ENCODE measurements around the gene MAGIX. TPM values are rescaled to one million over a fixed set of nuclear protein-coding genes. Genes with fewer than 3 reads are reported as not detected.

The MAGIX gene
- total RNA-seq, 1 donor from 2014 or later = 2.2 TPM

- peaks cover 8% of the 10 kb centered on the region for H3K4me1 ChIP-seq
- no peak overlapping the region for H3K4me3 ChIP-seq
- H3K9me3 ChIP-seq = no peaks in the 10 kb centered on the region
- no peak for TF ChIP-seq POLR2A (IDR thresholded peaks at IDR 0.05)
- TF ChIP-seq POLR2AphosphoS5 (IDR thresholded peaks at IDR 0.05; ENCODE audit: insufficient read depth in 1 of 2, low read depth in 1 of 2) = no peak
- TF ChIP-seq CTCF (IDR thresholded peaks at IDR 0.05) = no peak
- H3K36me3 ChIP-seq = no peaks in the 10 kb centered on the region
- no peak overlapping the region for H3K27ac ChIP-seq
- H3K27me3 ChIP-seq = no peaks in the 10 kb centered on the region
- DNase-seq (ENCODE audit: extremely low spot score in 2 of 2) = no peak
- intact Hi-C loops (cut with DNase I) = no loop called here
Measured at GRCh38 chrX:49204709-49205108, 42.2 kb downstream of the MAGIX start.

DNA sequence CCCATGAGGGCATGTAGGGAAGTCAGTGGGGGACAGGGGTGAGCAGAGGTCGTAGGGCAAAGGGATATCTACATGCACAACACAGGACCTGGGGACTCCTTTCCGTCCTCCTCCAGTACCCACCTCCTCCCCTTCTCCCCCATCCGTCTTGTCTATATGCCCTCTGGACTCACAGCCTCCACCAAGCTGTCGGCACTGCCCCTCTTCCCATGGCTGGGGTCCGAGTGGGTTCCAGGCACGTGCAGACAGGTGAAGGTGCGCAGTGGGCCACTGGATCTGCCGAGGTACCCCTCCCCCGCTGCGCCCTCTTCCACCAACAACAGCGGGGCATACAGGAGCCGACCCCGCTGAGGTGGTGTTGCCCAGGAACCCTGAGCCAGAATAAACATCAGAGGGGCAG lies 42.9 kb downstream of the MAGIX start:
- Histone ChIP-seq H3K27ac (no peak overlapping the region), H3K4me3 (no peak overlapping the region), H3K36me3 (no peaks in the 10 kb centered on the region), H3K4me1 (peaks cover 6% of the 10 kb centered on the region), H3K27me3 (no peaks in the 10 kb centered on the region), H3K9me3 (no peaks in the 10 kb centered on the region)
- TF ChIP-seq POLR2AphosphoS5 (IDR thresholded peaks at IDR 0.05; ENCODE audit: insufficient read depth in 1 of 2, low read depth in 1 of 2) (no peak), CTCF (IDR thresholded peaks at IDR 0.05) (no peak), POLR2A (IDR thresholded peaks at IDR 0.05) (no peak)
- intact Hi-C loops (cut with DNase I) = no loop called here
- DNase-seq (ENCODE audit: extremely low spot score in 2 of 2) = no peak

DNA sequence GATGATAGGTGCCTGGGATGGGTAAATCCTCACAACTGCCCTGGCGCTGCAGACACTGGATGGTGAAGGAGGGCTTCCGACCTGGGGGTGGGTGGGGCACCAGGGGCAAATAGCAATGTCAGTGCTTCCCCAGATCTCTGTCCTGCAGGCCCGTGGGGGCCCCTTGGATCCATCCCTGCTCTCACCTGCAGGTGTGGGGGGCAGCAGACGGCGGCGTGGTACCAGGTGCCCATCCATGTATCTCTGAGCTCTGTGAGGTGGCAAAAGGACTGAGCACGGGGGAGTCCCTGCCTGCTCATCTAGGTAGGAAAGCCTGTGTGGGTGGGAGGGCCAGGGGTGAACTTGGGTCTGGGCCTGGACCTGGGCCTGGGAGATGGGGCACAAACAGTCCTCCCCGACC lies 44.0 kb downstream of the MAGIX start:
- no peak for TF ChIP-seq POLR2AphosphoS5 (IDR thresholded peaks at IDR 0.05; ENCODE audit: insufficient read depth in 1 of 2, low read depth in 1 of 2)
- no peak for TF ChIP-seq POLR2A (IDR thresholded peaks at IDR 0.05)
- TF ChIP-seq CTCF (IDR thresholded peaks at IDR 0.05) = no peak
- Histone ChIP-seq H3K27me3 (no peaks in the 10 kb centered on the region), H3K27ac (no peak overlapping the region), H3K4me1 (no peaks in the 10 kb centered on the region), H3K9me3 (no peaks in the 10 kb centered on the region), H3K36me3 (no peaks in the 10 kb centered on the region), H3K4me3 (no peak overlapping the region)
- intact Hi-C loops (cut with DNase I) = no loop called here
- no peak for DNase-seq (ENCODE audit: extremely low spot score in 2 of 2)

- DNase-seq (ENCODE audit: extremely low spot score in 2 of 2) = no peak
- H3K4me3 ChIP-seq = no peak overlapping the region
- TF ChIP-seq POLR2A (IDR thresholded peaks at IDR 0.05) = no peak
- TF ChIP-seq CTCF (IDR thresholded peaks at IDR 0.05) = no peak
- TF ChIP-seq POLR2AphosphoS5 (IDR thresholded peaks at IDR 0.05; ENCODE audit: insufficient read depth in 1 of 2, low read depth in 1 of 2) = no peak
- H3K27me3 ChIP-seq = no peaks in the 10 kb centered on the region
- H3K4me1 ChIP-seq = no peaks in the 10 kb centered on the region
- intact Hi-C loops (cut with DNase I) = no loop called here
- no peaks in the 10 kb centered on the region for H3K36me3 ChIP-seq
- no peak overlapping the region for H3K27ac ChIP-seq
- no peaks in the 10 kb centered on the region for H3K9me3 ChIP-seq
Measured at GRCh38 chrX:49208399-49208798, 45.8 kb downstream of the MAGIX start.

- no peaks in the 10 kb centered on the region for H3K36me3 ChIP-seq
- H3K27ac ChIP-seq = no peak overlapping the region
- TF ChIP-seq POLR2AphosphoS5 (IDR thresholded peaks at IDR 0.05; ENCODE audit: insufficient read depth in 1 of 2, low read depth in 1 of 2) (no peak), POLR2A (IDR thresholded peaks at IDR 0.05) (no peak), CTCF (IDR thresholded peaks at IDR 0.05) (no peak)
- H3K4me1 ChIP-seq = no peaks in the 10 kb centered on the region
- no peak for DNase-seq (ENCODE audit: extremely low spot score in 2 of 2)
- H3K9me3 ChIP-seq = no peaks in the 10 kb centered on the region
- intact Hi-C loops (cut with DNase I) = no loop called here
- H3K4me3 ChIP-seq = no peak overlapping the region
- H3K27me3 ChIP-seq = no peaks in the 10 kb centered on the region
Measured at GRCh38 chrX:49209434-49210251, 47.1 kb downstream of the MAGIX start.
